ENCODE data around the gene ADARB2. TPM values are rescaled to one million over a fixed set of nuclear protein-coding genes. Genes with fewer than 3 reads are reported as not detected.

The ADARB2 gene
- total and polyA plus RNA-seq, 3 experiments from 2014 or later, result not detected

DNA sequence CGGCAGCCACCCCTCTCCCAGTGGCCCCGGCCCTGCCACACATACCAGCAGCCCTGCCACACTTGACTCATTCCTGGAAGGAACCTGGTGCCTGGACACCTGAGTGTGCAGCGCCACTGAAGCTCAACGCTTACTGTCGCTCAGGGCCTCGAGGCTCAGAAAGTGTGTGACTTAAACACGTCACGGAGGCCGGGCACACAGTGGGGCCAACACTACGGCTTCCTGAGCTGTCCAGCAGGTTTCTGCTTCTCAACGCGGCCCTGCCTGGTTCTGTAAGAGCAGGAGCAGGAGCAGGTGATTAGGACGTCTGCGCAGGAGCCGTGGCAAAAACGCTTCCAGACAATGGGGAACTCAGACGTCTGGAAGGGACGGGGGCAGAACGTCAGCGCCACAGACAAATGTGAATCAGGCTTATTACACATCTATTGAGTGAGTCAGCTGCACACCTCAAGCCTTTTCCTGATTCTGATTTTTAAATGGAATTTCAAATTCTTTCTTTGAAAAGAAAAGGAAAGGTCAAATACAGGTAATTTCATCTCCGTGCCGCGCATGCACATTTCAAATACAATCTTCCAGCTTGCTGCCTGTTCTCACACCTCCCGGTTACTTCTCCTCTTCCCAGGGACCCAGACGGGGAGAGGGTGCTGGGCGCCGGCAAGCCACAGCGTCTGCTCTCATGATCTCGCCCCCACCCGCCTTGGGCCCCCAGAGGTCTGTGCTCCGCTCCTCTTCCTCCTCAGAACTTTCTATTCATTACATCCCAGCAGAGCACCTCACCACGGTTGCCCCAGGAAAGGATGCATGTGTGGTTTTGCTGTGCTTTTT is 66.6 kb downstream of the ADARB2 start:
- Mint-ChIP-seq H3K4me3 (no peak overlapping the region), H3K36me3 (no peaks in the 10 kb centered on the region), H3K27ac (peak overlapping the region in 1 of 8 donors; percentile 72)

DNA sequence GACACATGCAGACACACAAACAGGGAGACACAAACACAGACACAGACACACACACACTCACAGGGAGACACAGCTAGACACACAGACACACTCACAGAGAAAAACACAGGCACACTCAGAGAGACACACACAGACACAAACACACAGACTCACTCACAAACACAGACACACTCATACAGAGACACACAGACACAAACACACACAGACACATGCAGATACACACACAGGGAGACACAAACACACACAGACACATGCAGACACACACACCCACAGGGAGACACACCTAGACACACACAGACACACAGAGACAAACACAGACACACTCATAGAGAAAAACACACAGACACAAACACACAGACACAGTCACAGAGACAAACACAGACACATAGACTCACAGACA is 67.9 kb downstream of the ADARB2 start:
- Mint-ChIP-seq H3K27me3 (no peaks in the 10 kb centered on the region), H3K4me1 (no peaks in the 10 kb centered on the region), H3K36me3 (no peaks in the 10 kb centered on the region), H3K27ac (no peak overlapping the region), H3K4me3 (no peak overlapping the region), H3K9me3 (peaks cover 0 to 3% (median 0%) of the 10 kb centered on the region in 5 donors)
- H3K4me3 ChIP-seq (ENCODE audit: low read length), result no peak overlapping the region
- ChIA-PET POLR2A (no interaction called here), CTCF (no interaction called here)
- no peaks in the 10 kb centered on the region for H3K36me3 ChIP-seq (ENCODE audit: insufficient read depth, low read length)
- DNase-seq, result no peak
- no peaks in the 10 kb centered on the region for H3K9me3 ChIP-seq (ENCODE audit: low read length)
- no peaks in the 10 kb centered on the region for H3K4me1 ChIP-seq (ENCODE audit: insufficient read depth, low read length)
- no peak overlapping the region for H3K27ac ChIP-seq (ENCODE audit: low read depth, low read length)
- H3K27me3 ChIP-seq (ENCODE audit: insufficient read depth, low read length, poor library complexity, severe bottlenecking), result no peaks in the 10 kb centered on the region

More for the DNA sequence above, 66.6 kb downstream of the ADARB2 start:
- Histone ChIP-seq H3K4me3 (ENCODE audit: low read length) (no peak overlapping the region), H3K4me1 (ENCODE audit: insufficient read depth, low read length) (no peaks in the 10 kb centered on the region), H3K27ac (ENCODE audit: low read depth, low read length) (no peak overlapping the region), H3K27me3 (ENCODE audit: insufficient read depth, low read length, poor library complexity, severe bottlenecking) (no peaks in the 10 kb centered on the region), H3K36me3 (ENCODE audit: insufficient read depth, low read length) (no peaks in the 10 kb centered on the region), H3K9me3 (ENCODE audit: low read length) (no peaks in the 10 kb centered on the region)
- Mint-ChIP-seq H3K9me3 (peaks cover 0 to 3% (median 0%) of the 10 kb centered on the region in 5 donors), H3K4me1 (peaks cover 0 to 2% (median 0%) of the 10 kb centered on the region in 3 donors), H3K27me3 (no peaks in the 10 kb centered on the region)
- ChIA-PET POLR2A (no interaction called here), CTCF (no interaction called here)
- no peak for DNase-seq

DNA sequence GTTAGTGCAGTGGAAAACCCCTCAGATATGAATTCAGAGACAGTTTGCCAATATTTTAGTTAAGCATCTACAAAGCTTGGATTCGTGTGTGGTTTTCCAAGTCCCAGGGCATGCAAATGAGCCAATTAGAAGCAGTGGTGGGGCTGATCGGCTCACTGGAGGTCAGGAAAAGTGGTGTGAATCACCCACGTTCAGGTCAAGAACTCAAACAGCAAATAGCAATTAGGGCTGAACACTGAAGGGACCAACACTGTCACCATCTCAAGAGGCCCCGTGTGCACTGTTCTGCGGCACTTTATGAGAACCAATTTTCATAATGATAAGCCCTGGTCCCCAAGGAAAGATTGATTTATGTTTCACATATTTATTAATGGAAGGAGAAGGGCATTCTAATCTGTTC is 68.9 kb downstream of the ADARB2 start:
- H3K4me1 ChIP-seq (ENCODE audit: insufficient read depth, low read length), result no peaks in the 10 kb centered on the region
- no peaks in the 10 kb centered on the region for H3K27me3 ChIP-seq (ENCODE audit: insufficient read depth, low read length, poor library complexity, severe bottlenecking)
- H3K4me3 ChIP-seq (ENCODE audit: low read length), result no peak overlapping the region
- no peaks in the 10 kb centered on the region for H3K4me1 Mint-ChIP-seq
- H3K36me3 Mint-ChIP-seq, result no peaks in the 10 kb centered on the region
- POLR2A ChIA-PET, result no interaction called here
- no peak overlapping the region for H3K27ac ChIP-seq (ENCODE audit: low read depth, low read length)
- no peak overlapping the region for H3K4me3 Mint-ChIP-seq
- peaks cover 0 to 1% of the 10 kb centered on the region in 2 donors for H3K27me3 Mint-ChIP-seq
- no peaks in the 10 kb centered on the region for H3K9me3 ChIP-seq (ENCODE audit: low read length)
- H3K36me3 ChIP-seq (ENCODE audit: insufficient read depth, low read length), result no peaks in the 10 kb centered on the region
- CTCF ChIA-PET, result no interaction called here
- no peak for DNase-seq
- H3K27ac Mint-ChIP-seq, result no peak overlapping the region
- H3K9me3 Mint-ChIP-seq, result peaks cover 0 to 3% (median 0%) of the 10 kb centered on the region in 5 donors

- Mint-ChIP-seq H3K4me3 (no peak overlapping the region), H3K4me1 (no peaks in the 10 kb centered on the region), H3K9me3 (peaks cover 0 to 3% (median 0%) of the 10 kb centered on the region in 5 donors), H3K36me3 (no peaks in the 10 kb centered on the region), H3K27ac (no peak overlapping the region), H3K27me3 (peaks cover 0 to 4% of the 10 kb centered on the region in 2 donors)
- H3K27ac ChIP-seq (ENCODE audit: low read depth, low read length), result no peak overlapping the region
- no peak overlapping the region for H3K4me3 ChIP-seq (ENCODE audit: low read length)
- no peak for DNase-seq
- no peaks in the 10 kb centered on the region for H3K4me1 ChIP-seq (ENCODE audit: insufficient read depth, low read length)
- H3K36me3 ChIP-seq (ENCODE audit: insufficient read depth, low read length), result no peaks in the 10 kb centered on the region
- POLR2A ChIA-PET, result no interaction called here
- H3K9me3 ChIP-seq (ENCODE audit: low read length), result no peaks in the 10 kb centered on the region
- no peaks in the 10 kb centered on the region for H3K27me3 ChIP-seq (ENCODE audit: insufficient read depth, low read length, poor library complexity, severe bottlenecking)
- CTCF ChIA-PET, result no interaction called here
Observed at GRCh38 chr10:1667392-1667791, 69.9 kb downstream of the ADARB2 start.

DNA sequence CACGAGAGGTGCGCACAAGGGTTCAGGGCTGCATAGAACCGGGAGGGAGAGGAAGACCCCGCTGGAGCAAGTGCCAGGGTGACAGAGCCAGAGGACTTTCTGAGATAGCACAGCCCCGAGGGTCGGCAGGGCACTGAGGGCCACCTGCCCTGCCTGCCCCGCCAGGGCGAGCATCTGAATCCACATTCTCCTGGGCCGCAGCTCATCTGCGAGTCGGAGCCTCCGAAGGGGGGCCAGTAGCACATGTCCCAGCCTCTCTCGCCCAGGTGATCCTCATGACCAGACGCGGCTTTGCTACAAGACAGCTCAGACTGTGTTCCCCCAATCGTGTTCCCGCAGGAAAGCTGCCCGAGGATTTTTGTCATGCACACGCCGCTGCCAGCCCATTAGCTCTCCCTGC is 71.2 kb downstream of the ADARB2 start:
- no peak overlapping the region for H3K4me3 Mint-ChIP-seq
- no peaks in the 10 kb centered on the region for H3K9me3 ChIP-seq (ENCODE audit: low read length)
- no peaks in the 10 kb centered on the region for H3K36me3 ChIP-seq (ENCODE audit: insufficient read depth, low read length)
- POLR2A ChIA-PET, result no interaction called here
- peaks cover 0 to 3% (median 0%) of the 10 kb centered on the region in 5 donors for H3K9me3 Mint-ChIP-seq
- no peaks in the 10 kb centered on the region for H3K4me1 ChIP-seq (ENCODE audit: insufficient read depth, low read length)
- peaks cover 0 to 5% (median 5%) of the 10 kb centered on the region in 3 donors for H3K4me1 Mint-ChIP-seq
- H3K27me3 Mint-ChIP-seq, result peaks cover 0 to 10% of the 10 kb centered on the region in 2 donors
- DNase-seq, result no peak
- no peak overlapping the region for H3K4me3 ChIP-seq (ENCODE audit: low read length)
- H3K27me3 ChIP-seq (ENCODE audit: insufficient read depth, low read length, poor library complexity, severe bottlenecking), result no peaks in the 10 kb centered on the region
- CTCF ChIA-PET, result no interaction called here
- H3K36me3 Mint-ChIP-seq, result no peaks in the 10 kb centered on the region
- no peak overlapping the region for H3K27ac Mint-ChIP-seq
- no peak overlapping the region for H3K27ac ChIP-seq (ENCODE audit: low read depth, low read length)

GRCh38 chr10:1665681-1666080 is 71.6 kb downstream of the ADARB2 start:
- Histone ChIP-seq H3K27me3 (ENCODE audit: insufficient read depth, low read length, poor library complexity, severe bottlenecking) (no peaks in the 10 kb centered on the region), H3K27ac (ENCODE audit: low read depth, low read length) (no peak overlapping the region), H3K9me3 (ENCODE audit: low read length) (no peaks in the 10 kb centered on the region), H3K36me3 (ENCODE audit: insufficient read depth, low read length) (no peaks in the 10 kb centered on the region), H3K4me1 (ENCODE audit: insufficient read depth, low read length) (no peaks in the 10 kb centered on the region), H3K4me3 (ENCODE audit: low read length) (no peak overlapping the region)
- H3K9me3 Mint-ChIP-seq, result peaks cover 0 to 3% (median 0%) of the 10 kb centered on the region in 5 donors
- peaks cover 0 to 15% of the 10 kb centered on the region in 2 donors for H3K27me3 Mint-ChIP-seq
- no peaks in the 10 kb centered on the region for H3K36me3 Mint-ChIP-seq
- ChIA-PET POLR2A (no interaction called here), CTCF (no interaction called here)
- peaks cover 0 to 6% (median 5%) of the 10 kb centered on the region in 3 donors for H3K4me1 Mint-ChIP-seq
- H3K27ac Mint-ChIP-seq, result no peak overlapping the region
- DNase-seq, result no peak
- no peak overlapping the region for H3K4me3 Mint-ChIP-seq

GRCh38 chr10:1665021-1665661 is 72.2 kb downstream of the ADARB2 start:
- Histone ChIP-seq H3K27me3 (ENCODE audit: insufficient read depth, low read length, poor library complexity, severe bottlenecking) (no peaks in the 10 kb centered on the region), H3K36me3 (ENCODE audit: insufficient read depth, low read length) (no peaks in the 10 kb centered on the region), H3K9me3 (ENCODE audit: low read length) (no peaks in the 10 kb centered on the region), H3K4me3 (ENCODE audit: low read length) (no peak overlapping the region), H3K27ac (ENCODE audit: low read depth, low read length) (no peak overlapping the region), H3K4me1 (ENCODE audit: insufficient read depth, low read length) (no peaks in the 10 kb centered on the region)
- ChIA-PET POLR2A (no interaction called here), CTCF (no interaction called here)
- no peak overlapping the region for H3K27ac Mint-ChIP-seq
- no peak overlapping the region for H3K4me3 Mint-ChIP-seq
- no peak for DNase-seq
- peaks cover 0 to 6% (median 5%) of the 10 kb centered on the region in 3 donors for H3K4me1 Mint-ChIP-seq
- H3K9me3 Mint-ChIP-seq, result peaks cover 0 to 3% (median 0%) of the 10 kb centered on the region in 5 donors
- peaks cover 0 to 16% of the 10 kb centered on the region in 2 donors for H3K27me3 Mint-ChIP-seq
- H3K36me3 Mint-ChIP-seq, result no peaks in the 10 kb centered on the region

DNA sequence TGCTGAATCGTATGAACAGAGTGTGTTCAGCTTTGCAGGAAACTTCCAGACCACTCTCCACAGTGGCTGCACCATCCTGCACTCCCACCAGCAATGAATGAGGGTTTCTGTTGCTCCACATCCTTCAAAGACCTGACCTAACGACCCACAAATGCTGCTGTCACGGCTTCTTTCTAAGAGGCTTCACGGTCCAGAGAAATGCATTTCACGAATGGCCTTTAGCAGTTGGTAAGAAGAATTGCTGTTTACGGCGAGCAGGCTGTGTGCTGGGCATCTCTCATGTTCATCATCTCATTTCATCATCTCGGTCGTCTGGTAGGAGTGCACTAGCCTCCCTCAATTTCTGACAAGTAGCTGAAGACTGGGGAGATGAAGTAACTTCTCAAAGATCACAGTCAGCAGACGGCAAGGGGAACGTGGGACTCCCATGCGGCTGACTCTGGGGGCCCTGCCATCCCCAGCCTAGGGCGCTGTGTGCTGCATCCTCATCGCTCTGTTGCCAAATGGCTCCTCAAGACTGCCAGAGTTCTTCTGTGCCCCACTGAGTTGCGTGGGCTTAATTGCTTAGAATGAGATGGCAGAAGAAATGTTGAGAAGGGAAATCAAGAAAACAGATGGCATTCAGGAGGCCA is 72.9 kb downstream of the ADARB2 start:
- Histone ChIP-seq H3K9me3 (ENCODE audit: low read length) (no peaks in the 10 kb centered on the region), H3K27me3 (ENCODE audit: insufficient read depth, low read length, poor library complexity, severe bottlenecking) (no peaks in the 10 kb centered on the region), H3K27ac (ENCODE audit: low read depth, low read length) (no peak overlapping the region), H3K4me1 (ENCODE audit: insufficient read depth, low read length) (no peaks in the 10 kb centered on the region), H3K36me3 (ENCODE audit: insufficient read depth, low read length) (no peaks in the 10 kb centered on the region), H3K4me3 (ENCODE audit: low read length) (no peak overlapping the region)
- Mint-ChIP-seq H3K27ac (peak overlapping the region in 1 of 8 donors; percentile 36), H3K4me1 (peaks cover 0 to 6% (median 5%) of the 10 kb centered on the region in 3 donors), H3K27me3 (peaks cover 0 to 16% of the 10 kb centered on the region in 2 donors), H3K36me3 (no peaks in the 10 kb centered on the region), H3K9me3 (peaks cover 0 to 3% (median 0%) of the 10 kb centered on the region in 5 donors), H3K4me3 (no peak overlapping the region)
- no peak for DNase-seq
- CTCF ChIA-PET, result no interaction called here
- POLR2A ChIA-PET, result no interaction called here
